ENCODE results near the gene CMIP. TPM values are rescaled to one million over a fixed set of nuclear protein-coding genes. Genes with fewer than 3 reads are reported as not detected.

The CMIP gene
- total RNA-seq, 4 donors from 2014 or later, result 40.0 to 69.6 (median 47.0) TPM

DNA sequence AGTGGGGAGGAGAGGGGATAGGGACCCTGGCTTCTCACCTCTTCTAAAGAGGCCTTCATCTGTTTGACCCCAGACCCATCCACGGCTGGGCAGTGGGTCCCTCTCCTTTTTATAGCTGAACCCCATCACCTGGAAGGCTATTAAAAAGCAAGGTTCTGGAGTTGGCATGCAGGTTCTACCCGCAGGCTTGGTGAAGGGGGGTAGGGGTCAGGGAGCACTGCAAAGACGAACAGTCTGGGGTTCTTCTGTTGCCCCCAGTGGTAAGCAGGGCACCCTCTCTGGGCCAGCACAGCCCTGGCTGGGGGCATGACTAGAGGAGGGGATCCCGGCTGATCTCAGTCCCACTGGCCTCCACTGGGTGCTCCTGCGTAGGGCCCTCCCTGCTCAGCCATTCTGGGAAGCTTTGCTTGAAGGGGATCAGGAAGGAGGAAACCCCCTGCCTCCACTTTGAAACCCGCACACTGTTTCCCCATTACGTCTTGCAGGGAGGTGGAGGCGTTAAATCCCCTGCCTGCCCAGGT lies 13.6 kb downstream of the CMIP start:
- H3K27me3 ChIP-seq, result no peaks in the 10 kb centered on the region
- H3K36me3 ChIP-seq, result no peaks in the 10 kb centered on the region
- intact Hi-C loops (cut with DNase I; ENCODE audit: low total_unique reads), result no loop called here
- 87 to 97% methylated on average over 5 to 8 of the region's 8 CpGs for WGBS, 2 donors (ENCODE audit: low coverage in 1 of 2)
- H3K27ac ChIP-seq, result peak overlapping the region; percentile 52 to 82 (median 72)
- no peaks in the 10 kb centered on the region for H3K9me3 ChIP-seq
- no peak overlapping the region for H3K4me3 ChIP-seq
- no peak for DNase-seq
- TF ChIP-seq, protein P1, sequence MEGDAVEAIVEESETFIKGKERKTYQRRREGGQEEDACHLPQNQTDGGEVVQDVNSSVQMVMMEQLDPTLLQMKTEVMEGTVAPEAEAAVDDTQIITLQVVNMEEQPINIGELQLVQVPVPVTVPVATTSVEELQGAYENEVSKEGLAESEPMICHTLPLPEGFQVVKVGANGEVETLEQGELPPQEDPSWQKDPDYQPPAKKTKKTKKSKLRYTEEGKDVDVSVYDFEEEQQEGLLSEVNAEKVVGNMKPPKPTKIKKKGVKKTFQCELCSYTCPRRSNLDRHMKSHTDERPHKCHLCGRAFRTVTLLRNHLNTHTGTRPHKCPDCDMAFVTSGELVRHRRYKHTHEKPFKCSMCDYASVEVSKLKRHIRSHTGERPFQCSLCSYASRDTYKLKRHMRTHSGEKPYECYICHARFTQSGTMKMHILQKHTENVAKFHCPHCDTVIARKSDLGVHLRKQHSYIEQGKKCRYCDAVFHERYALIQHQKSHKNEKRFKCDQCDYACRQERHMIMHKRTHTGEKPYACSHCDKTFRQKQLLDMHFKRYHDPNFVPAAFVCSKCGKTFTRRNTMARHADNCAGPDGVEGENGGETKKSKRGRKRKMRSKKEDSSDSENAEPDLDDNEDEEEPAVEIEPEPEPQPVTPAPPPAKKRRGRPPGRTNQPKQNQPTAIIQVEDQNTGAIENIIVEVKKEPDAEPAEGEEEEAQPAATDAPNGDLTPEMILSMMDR (IDR thresholded peaks at IDR 0.05), result no peak
- TF ChIP-seq EP300 (IDR thresholded peaks at IDR 0.05; ENCODE audit: low read depth) (no peak), POLR2A (IDR thresholded peaks at IDR 0.05) (no peak)
- in situ Hi-C loops (cut with MboI; ENCODE audit: low pct_ligation_motif_present in 1 of 4, low pct_unique_long_range_greater_than_20kb in 1 of 4, low sequenced_read_pairs in 3 of 4), result no loop called here
- H3K4me1 ChIP-seq, result peaks cover 14 to 66% (median 43%) of the 10 kb centered on the region in 4 donors

DNA sequence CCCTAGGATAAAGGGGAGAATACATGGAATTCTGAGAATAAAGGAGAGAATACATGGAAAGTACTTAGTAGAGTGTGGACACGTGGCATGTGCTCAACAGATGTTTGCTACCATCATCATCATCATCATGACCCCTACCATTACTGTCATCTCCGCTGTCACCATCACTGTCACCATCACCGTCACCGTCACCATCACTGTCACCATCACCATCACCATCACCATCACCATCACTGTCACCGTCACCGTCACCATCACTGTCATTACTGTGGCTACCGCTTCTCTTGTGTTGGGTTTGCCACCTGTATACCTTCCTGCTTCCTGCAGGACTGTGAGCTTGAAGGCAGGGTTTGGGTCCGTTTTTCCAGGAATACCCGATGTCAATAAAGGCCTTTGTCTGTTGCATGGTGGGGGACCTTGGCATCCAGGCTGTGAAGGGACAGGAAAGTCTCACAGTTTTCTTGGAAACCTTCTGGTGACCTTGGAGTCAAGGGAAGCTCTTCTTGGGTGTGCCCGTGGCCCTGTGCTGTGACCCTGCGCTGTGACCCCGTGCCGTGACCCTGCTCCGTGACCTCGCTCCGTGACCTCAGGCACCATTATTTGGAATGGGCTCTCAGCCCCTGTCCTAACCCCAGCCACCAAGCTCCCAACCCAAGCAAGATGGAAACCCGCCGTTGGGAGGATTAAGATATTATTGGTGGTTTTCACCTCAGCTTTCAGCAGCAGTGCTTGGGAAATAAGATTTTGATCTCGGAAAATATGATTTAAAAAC lies 14.4 kb downstream of the CMIP start:
- peaks cover 12 to 58% (median 36%) of the 10 kb centered on the region in 4 donors for H3K4me1 ChIP-seq
- H3K36me3 ChIP-seq, result no peaks in the 10 kb centered on the region
- TF ChIP-seq POLR2AphosphoS5 (IDR thresholded peaks at IDR 0.05) (no peak), POLR2A (IDR thresholded peaks at IDR 0.05) (no peak), EP300 (IDR thresholded peaks at IDR 0.05; ENCODE audit: low read depth) (no peak)
- TF ChIP-seq, protein P1 (IDR thresholded peaks at IDR 0.05), result no peak

DNA sequence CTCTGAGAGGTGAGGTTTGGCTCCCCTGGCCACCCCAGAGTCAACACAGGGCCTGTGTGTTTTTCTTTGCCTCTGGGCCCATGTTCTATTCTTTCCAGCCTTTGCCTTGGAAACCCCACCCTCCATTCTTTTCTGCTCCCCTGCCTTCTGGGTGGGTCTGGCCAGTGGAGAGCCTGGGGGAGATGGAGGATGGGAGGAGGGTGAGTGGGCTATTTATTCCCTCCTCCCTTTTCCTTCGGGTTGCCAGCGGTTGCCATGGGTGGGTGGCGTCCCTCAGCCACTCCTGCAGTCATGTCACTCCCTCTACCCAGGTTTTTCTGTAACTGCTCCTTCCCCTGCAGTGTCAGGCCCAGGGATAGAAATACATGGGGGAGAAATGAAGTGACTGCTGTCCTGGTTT lies 15.5 kb downstream of the CMIP start:
- TF ChIP-seq EP300 (IDR thresholded peaks at IDR 0.05; ENCODE audit: low read depth), result no peak
- TF ChIP-seq, protein P1 (IDR thresholded peaks at IDR 0.05), result no peak
- no peak for TF ChIP-seq POLR2A (IDR thresholded peaks at IDR 0.05)
- TF ChIP-seq POLR2AphosphoS5 (IDR thresholded peaks at IDR 0.05), result no peak
- intact Hi-C loops (cut with DNase I; ENCODE audit: low total_unique reads), result no loop called here
- 60 to 87% methylated on average over 1 to 3 of the region's 3 CpGs for WGBS, 2 donors (ENCODE audit: low coverage in 1 of 2)
- Histone ChIP-seq H3K36me3 (no peaks in the 10 kb centered on the region), H3K27ac (no peak overlapping the region), H3K4me1 (peaks cover 12 to 58% (median 36%) of the 10 kb centered on the region in 4 donors), H3K9me3 (no peaks in the 10 kb centered on the region), H3K27me3 (no peaks in the 10 kb centered on the region), H3K4me3 (no peak overlapping the region)
- in situ Hi-C loops (cut with MboI; ENCODE audit: low pct_ligation_motif_present in 1 of 4, low pct_unique_long_range_greater_than_20kb in 1 of 4, low sequenced_read_pairs in 3 of 4), result no loop called here
- DNase-seq, result no peak

More for the DNA sequence above, 14.4 kb downstream of the CMIP start:
- in situ Hi-C loops (cut with MboI; ENCODE audit: low pct_ligation_motif_present in 1 of 4, low pct_unique_long_range_greater_than_20kb in 1 of 4, low sequenced_read_pairs in 3 of 4), result no loop called here
- Histone ChIP-seq H3K27me3 (no peaks in the 10 kb centered on the region), H3K9me3 (no peaks in the 10 kb centered on the region), H3K4me3 (no peak overlapping the region), H3K27ac (no peak overlapping the region)
- intact Hi-C loops (cut with DNase I; ENCODE audit: low total_unique reads), result no loop called here
- 90 to 100% methylated on average over 1 to 19 of the region's 19 CpGs for WGBS, 2 donors (ENCODE audit: low coverage in 1 of 2)
- no peak for DNase-seq

DNA sequence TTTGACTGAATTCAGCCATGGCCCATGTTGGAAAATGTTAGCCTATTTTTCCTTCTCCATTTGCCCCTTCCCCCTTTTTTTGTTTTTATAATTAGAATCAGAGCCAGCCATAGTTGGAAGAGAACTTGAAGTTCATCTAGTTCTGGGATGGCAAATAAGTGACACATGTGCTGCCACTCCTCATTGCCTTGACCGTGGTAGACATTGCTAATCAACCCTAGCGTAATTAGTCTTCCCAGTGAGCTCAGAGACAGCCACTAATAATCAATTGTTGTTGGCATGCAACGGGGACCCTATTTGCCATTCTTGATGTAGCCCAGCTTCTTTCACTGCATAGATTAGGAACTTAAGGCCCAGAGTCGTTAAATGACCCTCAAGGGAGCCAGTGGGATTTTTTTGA lies 16.6 kb downstream of the CMIP start:
- in situ Hi-C loops (cut with MboI; ENCODE audit: low pct_ligation_motif_present in 1 of 4, low pct_unique_long_range_greater_than_20kb in 1 of 4, low sequenced_read_pairs in 3 of 4) (no loop called here), intact Hi-C loops (cut with DNase I; ENCODE audit: low total_unique reads) (no loop called here)
- no peak overlapping the region for H3K4me3 ChIP-seq
- no peaks in the 10 kb centered on the region for H3K9me3 ChIP-seq
- H3K27ac ChIP-seq, result no peak overlapping the region
- H3K27me3 ChIP-seq, result no peaks in the 10 kb centered on the region
- H3K36me3 ChIP-seq, result no peaks in the 10 kb centered on the region
- H3K4me1 ChIP-seq, result peaks cover 12 to 57% (median 30%) of the 10 kb centered on the region in 4 donors
- 83 to 91% methylated on average over 1 to 4 of the region's 4 CpGs for WGBS, 2 donors (ENCODE audit: low coverage in 1 of 2)
- DNase-seq, result no peak
- TF ChIP-seq, protein P1 (IDR thresholded peaks at IDR 0.05), result no peak
- TF ChIP-seq EP300 (IDR thresholded peaks at IDR 0.05; ENCODE audit: low read depth) (no peak), POLR2AphosphoS5 (IDR thresholded peaks at IDR 0.05) (no peak), POLR2A (IDR thresholded peaks at IDR 0.05) (no peak)

All from transverse colon (tissue), 4 donors.